Colon (tissue), 2 donors: ENCODE measurements around the gene VEGFB.

ENCODE experiments used
- FAIRE-seq: peaks from 2 replicates; lab custom pipeline; 2012; peaks lifted over from hg19 to GRCh38; lab: Jason Lieb, UNC
- donor health status: control.
- donor health status: control.

Gene VEGFB

DNA sequence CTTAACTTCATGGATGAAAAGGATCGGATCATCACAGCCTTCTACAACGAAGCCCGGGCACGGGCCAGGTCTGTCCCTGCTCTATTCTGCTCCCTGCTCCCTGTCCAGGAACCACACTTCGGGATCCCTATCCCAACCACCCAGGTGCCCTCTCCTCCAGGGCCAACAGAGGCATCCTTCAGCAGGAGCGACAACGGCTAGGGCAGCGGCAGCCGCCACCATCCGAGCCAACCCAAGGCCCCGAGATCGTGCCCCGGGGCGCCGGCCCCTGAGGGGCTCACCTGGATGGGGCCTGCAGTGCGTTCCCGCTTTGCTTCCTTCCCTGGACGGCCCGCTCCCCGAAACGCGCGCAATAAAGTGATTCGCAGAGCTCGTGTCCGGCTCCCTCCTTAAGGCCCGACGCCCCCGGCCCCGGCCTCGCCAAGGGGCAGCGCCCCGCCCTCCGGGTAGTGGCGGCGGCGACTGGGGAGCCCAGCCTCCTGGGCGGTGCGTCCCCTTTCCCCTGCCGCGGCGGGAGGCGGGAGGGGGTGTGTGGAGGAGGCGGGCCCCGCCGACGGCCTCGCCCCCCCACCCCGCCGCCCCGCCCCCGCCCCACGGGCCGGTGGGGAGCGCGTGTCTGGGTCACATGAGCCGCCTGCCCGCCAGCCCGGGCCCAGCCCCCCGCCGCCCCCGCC, at the start of gene VEGFB:
Gene VEGFB (plus strand): TSS at position 672 of the 674 bp plus-strand sequence. CDS start 250 bp downstream, outside the sequence.
- FAIRE-seq, result no peak

GRCh38 chr11:64185175-64185692, 49.1 kb upstream of the VEGFB start:
- FAIRE-seq, result no peak

DNA sequence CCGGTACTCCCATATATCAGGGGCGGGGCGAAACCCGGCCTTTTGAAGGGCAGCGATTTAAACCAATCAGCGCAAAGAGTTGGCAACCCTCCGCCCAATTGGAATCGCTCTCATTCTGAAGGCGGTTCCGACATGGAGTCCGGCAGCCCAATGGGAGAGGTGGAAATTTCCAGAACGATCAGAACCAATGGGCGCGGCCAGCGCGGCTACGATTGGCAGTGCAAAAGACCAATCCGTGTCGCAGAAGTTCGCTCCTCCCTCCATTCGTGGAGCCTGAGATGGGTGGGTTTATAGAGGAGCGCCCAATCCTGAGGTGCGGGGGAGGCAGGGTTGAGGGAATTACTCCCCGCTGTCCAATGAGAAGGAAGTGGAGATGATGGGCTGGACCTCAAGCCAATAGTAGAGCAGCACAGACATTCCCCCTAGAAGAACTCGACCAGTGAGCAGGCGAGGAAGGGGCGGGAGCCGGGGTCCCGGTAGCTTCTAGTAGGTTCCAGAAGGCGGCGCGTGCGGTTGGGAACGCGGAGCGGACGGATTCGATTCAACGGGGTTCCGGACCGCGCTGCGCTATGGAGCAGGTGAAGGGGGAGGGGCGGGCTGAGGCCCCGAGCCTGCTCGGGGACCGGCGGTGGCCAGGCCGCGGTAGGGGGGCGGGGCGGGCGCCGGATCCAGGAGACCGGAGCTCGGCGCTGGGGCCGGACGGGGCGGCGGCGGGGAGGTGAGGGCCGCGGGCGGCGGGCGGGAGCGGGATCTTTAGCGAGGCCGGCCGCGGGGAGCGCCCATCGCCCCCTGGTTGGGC, 48.5 kb upstream of the VEGFB start, which contains the start of gene STIP1:
Gene STIP1 (plus strand): TSS at position 479 of the 799 bp plus-strand sequence. CDS start 91 bp downstream, at position 570.
- FAIRE-seq, result peak; percentile 69

- no peak for FAIRE-seq
These were observed 47.8 kb upstream of the VEGFB start for GRCh38 chr11:64186492-64187165.

GRCh38 chr11:64192434-64192833, 42.0 kb upstream of the VEGFB start:
- FAIRE-seq, result no peak

DNA sequence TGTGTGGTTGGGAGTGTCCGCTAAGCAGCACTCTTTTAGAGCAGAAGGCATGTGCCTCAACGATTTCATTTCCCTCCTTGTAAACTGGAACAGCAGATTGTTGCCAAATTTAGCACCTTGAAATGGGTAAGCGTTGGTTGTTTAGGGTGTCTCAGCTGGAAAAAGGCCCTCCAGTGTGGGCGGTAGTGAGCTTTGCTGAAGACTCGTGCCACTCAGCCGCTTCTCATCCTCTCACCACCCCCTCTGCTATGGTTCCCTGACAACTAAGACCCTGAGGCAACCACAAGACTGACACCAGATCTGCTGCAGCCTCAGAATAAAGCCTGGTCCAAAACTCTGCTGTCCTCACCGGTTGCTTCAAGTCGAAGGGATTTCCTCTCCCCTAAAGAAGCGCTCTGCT, 37.8 kb upstream of the VEGFB start:
- no peak for FAIRE-seq

GRCh38 chr11:64198511-64198910, 35.9 kb upstream of the VEGFB start:
- FAIRE-seq, result no peak

- FAIRE-seq, result no peak
These were observed 32.8 kb upstream of the VEGFB start for GRCh38 chr11:64201543-64201942.

GRCh38 chr11:64202992-64203391, 31.4 kb upstream of the VEGFB start:
- no peak for FAIRE-seq

DNA sequence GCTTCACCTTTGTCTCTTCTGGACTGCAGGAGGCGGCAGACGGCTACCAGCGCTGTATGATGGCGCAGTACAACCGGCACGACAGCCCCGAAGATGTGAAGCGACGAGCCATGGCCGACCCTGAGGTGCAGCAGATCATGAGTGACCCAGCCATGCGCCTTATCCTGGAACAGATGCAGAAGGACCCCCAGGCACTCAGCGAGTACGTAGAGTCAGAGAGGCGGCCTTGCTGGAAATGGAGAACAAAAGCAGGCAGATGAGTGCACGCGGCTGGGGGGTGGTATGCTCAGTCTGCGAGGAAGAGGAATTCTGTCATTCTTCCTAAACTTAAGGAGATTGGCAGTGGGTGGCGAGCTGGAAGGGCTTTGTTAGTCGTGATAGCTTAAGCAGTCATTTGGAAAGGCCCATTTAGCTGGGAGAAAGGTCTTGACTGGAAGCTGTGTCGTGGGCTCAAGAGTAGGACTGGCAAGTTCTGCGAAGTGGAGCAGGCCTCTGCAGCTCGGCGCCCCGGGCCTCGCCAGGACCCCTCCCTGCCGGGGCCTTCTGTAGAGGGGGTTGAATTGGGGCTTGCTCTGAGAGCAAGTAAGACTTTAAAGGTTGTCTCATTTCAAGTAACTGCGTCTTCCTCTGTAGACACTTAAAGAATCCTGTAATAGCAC, 30.8 kb upstream of the VEGFB start:
- no peak for FAIRE-seq

- FAIRE-seq, result no peak
These were observed 30.3 kb upstream of the VEGFB start for GRCh38 chr11:64204080-64204440.

DNA sequence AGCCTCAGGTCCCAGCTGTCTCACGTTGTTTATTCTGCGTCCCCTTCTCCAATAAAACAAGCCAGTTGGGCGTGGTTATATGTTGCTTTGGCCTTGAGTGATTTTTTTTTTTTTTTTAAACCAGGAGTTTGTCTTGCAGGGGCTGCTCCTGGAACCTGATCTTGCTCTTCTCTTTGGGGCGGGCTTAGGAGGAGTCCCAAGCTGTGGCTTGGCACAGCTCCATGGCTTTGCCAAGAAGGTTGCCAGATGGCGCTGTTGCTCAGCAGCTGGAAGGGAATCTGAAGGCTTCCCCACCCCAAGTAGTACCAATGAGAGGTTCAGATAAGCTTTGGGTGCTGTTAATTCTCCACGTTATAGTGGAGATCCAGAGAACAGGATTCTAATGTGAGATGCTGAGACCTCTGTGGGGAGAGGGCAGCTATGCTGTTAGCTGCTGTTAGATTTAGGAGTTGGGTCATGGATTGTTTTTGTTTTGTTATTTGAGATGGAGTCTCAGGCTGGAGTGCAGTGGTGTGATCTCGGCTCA, 29.9 kb upstream of the VEGFB start:
- FAIRE-seq, result no peak

GRCh38 chr11:64206457-64207255, 27.7 kb upstream of the VEGFB start, which contains the start of gene FERMT3:
TSS of gene FERMT3 (plus strand) at chr11:64206721. CDS start at chr11:64207365, 644 bp downstream.
- no peak for FAIRE-seq

- no peak for FAIRE-seq
These were observed 26.9 kb upstream of the VEGFB start for GRCh38 chr11:64207256-64208085.

GRCh38 chr11:64208086-64208795, 26.1 kb upstream of the VEGFB start:
- FAIRE-seq, result no peak

GRCh38 chr11:64208796-64209562, 25.4 kb upstream of the VEGFB start:
- FAIRE-seq, result no peak

DNA sequence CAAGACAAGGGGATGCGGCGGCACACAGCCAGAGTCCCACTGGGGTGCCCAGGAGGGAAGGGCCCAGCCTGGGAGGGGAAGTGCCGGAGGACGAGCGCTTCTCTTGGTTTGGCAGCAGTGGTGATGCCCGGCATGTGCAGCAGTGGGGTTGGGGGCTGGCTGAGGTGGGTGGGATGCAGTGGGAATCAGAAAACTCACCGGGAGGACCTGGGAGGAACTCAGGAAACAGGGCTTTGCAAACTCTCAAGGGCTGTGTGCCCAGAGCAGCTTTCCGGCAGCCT, 24.9 kb upstream of the VEGFB start:
- no peak for FAIRE-seq

- no peak for FAIRE-seq
These were observed 23.9 kb upstream of the VEGFB start for GRCh38 chr11:64210301-64211020.
